Activated T-cell treated with anti-CD3 and anti-CD28 coated beads for 4 hours (primary cell): ENCODE results near the gene CD82.

Experiments
- DNase-seq: peaks from one replicate; pipeline ENCODE4 v3.0.0-alpha.2; 2020

The CD82 gene

GRCh38 chr11:44620328-44620725 is 54.9 kb downstream of the CD82 start:
- DNase-seq = no peak

GRCh38 chr11:44621140-44621681 is 55.7 kb downstream of the CD82 start:
- DNase-seq = no peak

- no peak for DNase-seq
These were observed 56.3 kb downstream of the CD82 start for GRCh38 chr11:44621784-44622183.

- no peak for DNase-seq
These were observed 56.8 kb downstream of the CD82 start for GRCh38 chr11:44622190-44622650.

- DNase-seq = no peak
These were observed 57.3 kb downstream of the CD82 start for GRCh38 chr11:44622721-44623258.

GRCh38 chr11:44623341-44623730 is 57.9 kb downstream of the CD82 start:
- no peak for DNase-seq

- DNase-seq = no peak
These were observed 58.4 kb downstream of the CD82 start for GRCh38 chr11:44623731-44624491.

GRCh38 chr11:44624761-44625221 is 59.3 kb downstream of the CD82 start:
- no peak for DNase-seq

- DNase-seq = no peak
These were observed 60.5 kb downstream of the CD82 start for GRCh38 chr11:44625759-44626523.

- DNase-seq = no peak
These were observed 61.2 kb downstream of the CD82 start for GRCh38 chr11:44626645-44627044.

GRCh38 chr11:44627165-44627789 is 61.8 kb downstream of the CD82 start:
- DNase-seq = no peak

- no peak for DNase-seq
These were observed 62.7 kb downstream of the CD82 start for GRCh38 chr11:44627911-44628729.

- no peak for DNase-seq
These were observed 63.6 kb downstream of the CD82 start for GRCh38 chr11:44628730-44629700.

GRCh38 chr11:44629732-44630345 is 64.4 kb downstream of the CD82 start:
- no peak for DNase-seq

- DNase-seq = no peak
These were observed 65.2 kb downstream of the CD82 start for GRCh38 chr11:44630511-44631210.

- DNase-seq = no peak
These were observed 66.4 kb downstream of the CD82 start for GRCh38 chr11:44631831-44632230.

- DNase-seq = no peak
These were observed 67.1 kb downstream of the CD82 start for GRCh38 chr11:44632466-44633123.

- no peak for DNase-seq
These were observed 68.2 kb downstream of the CD82 start for GRCh38 chr11:44633641-44634040.
